ENCODE measurements around the gene TBX4.
"Not testable (repeated sequence)": the region's sequence is repeated elsewhere in the genome, so short reads cannot be mapped to it uniquely, and the experiment has no call there.

Gene TBX4

DNA sequence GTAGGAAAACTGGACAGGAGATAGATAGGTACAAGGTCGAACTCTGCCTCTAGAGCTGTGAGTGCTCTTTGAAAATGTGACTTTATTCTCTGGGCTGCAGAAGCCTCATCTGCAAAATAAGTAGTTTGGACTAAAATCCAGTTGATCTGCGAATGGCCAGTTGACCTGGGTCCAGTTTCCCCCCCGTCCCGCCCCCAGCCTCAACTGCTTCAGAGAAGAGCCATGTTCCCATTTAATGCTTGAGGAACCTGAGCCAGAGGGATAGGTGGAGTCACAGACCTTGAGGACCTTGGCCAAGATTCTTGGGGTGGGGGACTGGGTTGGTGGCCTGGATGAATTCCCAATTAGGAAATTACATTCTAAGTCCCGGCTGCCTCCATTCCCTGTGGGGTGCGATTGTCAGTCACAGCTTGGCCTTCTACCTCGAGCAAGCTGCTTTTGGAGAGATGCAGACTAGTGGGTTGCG, 38.5 kb upstream of the TBX4 start:
- DNase-seq: no peak

DNA sequence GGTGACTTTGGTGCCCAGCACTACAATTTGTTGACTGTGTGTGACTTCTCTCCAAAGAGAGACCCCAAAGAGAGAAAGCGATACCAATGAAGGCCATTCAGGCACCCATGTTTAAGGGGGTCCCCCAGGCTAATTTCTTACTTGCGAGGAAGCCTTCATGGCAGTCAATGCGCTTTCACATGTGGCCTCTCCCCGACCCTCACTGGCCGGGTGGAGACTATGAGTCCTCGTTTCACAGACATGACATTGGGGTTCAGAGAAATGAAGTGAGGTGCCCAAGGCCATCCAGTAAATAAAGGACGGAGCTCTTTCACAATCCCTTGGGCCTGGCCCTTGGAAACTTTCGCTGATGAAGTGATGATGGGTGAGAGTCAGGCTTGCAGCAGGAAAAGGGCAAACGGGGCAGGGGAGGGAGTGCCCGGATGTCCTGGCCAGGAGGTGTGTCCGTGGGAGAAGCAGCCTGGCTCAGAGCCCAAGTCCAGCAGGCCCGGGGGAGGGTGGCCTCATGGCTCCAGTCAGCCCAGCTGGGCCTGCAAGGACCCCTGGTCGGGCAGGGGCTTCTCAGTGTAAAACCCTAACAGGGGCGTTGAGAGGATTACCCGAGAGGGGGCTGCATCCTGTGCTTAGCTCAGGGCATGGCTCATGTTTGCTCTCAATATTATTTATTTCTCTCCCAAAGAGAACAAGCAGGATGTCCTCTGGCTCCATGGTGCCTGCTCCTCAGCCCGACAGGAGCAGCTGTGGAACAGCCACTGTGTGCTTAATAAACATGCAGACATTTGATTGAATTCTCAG, 37.9 kb upstream of the TBX4 start:
- DNase-seq: peak; percentile 0

DNA sequence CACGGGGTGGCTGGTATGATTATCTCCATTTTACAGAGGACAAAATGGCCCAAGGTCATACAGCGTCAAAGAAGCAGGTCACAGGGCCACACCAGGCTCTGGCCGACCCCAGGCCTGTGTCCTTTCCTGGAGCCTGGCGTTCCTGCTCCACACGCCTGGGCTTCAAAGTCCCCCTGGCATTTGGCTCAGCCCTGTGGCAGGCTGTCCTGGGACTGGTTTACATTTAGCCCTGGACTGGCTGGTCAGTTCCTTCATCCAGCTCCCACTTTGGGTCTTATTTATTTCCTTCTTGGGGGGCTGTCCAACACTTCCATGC, 37.3 kb upstream of the TBX4 start:
- no peak for DNase-seq

DNA sequence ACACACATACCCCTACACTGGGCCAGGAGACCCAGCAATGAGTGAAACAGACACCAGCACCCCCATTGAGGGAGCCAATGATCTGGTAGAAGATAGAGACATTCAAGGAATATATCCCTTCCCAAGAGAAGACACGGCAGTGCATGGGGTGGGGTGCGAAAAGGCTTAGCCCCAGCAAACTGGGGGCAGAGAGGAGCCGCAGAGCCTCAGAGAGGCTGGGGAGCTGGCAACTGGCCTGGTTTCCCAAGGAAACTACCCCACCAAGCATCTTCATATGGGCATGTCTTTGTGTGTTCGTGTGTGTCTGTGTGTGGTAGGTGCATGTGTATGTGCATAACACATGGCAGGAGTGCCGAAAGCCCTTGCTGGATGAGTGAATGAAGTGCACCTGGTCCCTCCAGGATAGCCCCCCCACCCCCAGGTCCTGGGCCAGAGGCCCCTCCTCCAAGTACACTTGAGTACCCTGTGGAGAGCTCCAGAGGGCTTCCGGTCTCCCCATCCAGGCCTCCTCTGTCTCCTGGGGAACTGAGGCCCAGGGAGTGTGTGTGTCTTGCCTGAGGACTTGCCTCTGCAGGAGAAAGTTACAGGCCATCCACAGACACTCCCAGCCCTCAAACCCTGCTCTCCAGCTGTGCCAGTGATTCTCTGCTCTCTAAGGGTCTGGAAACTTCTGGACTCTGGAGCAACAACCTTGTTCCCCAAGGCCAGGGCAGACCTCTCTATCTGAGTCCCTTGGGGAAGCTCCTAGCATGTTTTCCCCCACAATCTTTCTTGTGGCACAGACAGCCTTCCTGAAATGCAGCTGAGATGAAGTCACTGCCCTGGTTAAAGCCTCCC, 36.6 kb upstream of the TBX4 start:
- no peak for DNase-seq

DNA sequence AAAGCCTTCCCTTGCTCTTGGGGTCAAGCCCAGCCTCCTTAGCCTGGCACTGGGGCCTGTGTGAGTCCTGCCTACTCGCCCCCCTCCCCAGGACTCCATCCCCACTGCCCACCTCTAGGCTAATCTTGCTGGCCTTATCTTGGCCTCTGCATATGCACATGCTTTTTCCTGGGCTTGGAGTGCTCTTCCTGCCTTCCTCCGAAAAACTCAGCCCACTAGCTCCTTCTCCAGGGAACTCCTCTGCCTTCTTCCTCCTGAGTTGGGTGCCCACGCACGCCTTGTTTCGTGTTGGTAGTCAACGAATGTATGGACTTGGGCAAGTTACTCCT, 36.0 kb upstream of the TBX4 start:
- DNase-seq: peak; percentile 1

DNA sequence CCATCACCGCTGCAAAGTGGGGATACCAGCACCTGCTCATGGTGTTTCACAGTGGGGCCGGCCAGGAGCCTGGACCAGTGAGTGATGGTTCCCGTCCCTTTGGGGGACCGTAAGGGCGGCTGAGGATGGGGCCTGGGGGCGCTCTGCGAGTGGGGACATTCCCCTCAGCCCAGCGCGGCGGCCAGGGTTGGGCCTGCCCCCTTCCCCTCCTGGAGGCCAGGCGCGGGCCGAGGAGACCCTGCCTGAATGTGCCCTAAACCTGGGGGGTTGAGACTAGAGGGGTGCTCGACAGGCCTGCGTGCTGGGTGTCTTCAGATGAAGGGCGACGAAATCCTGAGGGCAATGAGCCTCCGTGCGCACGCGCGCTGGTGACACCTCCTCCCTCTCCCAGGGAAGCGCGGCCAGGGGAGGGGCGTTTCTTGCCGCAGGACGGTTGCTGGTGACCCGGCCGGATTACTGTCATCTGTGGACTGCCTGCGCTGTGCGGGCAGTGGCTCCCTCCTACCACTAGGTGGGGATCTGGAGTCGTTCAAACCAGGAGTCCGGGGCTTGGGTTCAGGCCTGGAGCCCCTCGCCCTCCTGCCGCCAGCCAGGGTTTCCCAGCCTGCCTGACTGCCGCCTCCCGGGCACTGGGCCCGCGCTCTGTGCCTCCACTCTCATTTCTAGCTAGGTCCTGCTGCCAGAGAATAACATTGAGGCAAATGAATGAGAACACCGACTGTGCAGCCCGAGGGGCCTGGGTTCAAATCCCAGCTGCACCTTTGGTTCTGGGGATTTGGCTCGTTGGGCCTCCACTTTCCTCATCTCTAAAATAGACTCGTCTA, 35.5 kb upstream of the TBX4 start:
- peak; percentile 89 for DNase-seq

DNA sequence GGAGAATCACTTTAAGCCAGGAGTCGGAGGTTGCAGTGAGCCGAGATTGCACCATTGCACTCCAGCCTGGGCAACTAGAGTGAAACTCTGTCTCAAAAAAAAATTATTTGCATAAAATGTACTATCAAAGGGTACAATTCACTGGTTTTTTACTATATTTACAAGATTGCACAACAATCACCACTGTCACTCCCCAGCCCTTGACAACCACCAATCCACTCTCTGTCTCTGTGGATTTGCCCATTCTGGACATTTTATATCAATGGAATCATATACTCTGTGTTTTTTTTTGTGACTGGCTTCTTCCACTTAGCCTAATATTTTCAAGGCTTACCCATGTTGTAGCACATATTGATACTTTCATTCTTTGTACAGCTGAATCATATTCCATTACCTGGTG, 33.8 kb upstream of the TBX4 start:
- DNase-seq: no peak

DNA sequence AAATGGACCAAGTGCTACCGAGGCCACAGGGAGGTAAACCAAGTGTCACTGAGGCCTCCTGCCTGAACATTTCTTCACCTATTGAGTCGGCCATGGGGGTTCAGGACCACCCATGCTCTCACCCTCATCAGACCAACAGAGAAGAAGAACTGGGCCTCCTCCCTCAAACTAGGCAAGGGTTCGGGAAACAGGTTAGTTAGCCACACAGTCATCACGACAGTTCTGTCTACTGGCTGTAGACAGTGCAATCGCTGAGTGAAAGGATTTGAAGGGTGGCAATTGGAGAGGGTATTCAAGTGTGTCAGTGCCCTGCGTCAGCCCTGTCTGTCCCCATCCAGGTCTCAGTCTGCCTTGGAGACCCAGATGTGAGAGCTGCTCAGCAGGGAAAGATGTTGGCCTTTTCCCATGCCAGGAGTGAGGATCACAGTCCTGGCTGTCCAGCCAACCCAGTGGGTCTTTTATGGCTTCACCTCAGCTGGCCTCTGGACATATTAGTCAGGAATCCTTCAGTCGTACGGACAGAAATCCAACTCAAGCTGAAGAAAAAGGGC, 32.7 kb upstream of the TBX4 start:
- no peak for DNase-seq

DNA sequence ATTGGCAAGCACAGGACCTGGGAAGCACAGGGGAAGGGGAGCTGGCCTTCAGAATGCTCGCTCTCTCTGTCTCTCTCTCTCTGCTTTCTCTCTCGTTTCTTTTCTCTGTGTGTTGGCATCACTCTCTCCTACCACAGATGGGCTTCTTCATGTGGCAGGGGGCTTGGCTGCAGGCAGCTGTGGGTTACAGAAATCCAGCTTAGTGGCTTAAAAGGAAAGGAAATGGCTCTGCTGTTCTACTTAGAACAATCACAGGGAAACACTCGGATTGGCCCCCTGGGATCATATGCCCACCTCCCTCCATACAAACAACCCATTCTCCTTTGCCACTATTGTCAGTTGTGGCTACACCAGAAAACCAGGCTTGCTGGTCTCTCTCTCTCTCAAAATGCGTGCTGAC, 32.2 kb upstream of the TBX4 start:
- DNase-seq: no peak

DNA sequence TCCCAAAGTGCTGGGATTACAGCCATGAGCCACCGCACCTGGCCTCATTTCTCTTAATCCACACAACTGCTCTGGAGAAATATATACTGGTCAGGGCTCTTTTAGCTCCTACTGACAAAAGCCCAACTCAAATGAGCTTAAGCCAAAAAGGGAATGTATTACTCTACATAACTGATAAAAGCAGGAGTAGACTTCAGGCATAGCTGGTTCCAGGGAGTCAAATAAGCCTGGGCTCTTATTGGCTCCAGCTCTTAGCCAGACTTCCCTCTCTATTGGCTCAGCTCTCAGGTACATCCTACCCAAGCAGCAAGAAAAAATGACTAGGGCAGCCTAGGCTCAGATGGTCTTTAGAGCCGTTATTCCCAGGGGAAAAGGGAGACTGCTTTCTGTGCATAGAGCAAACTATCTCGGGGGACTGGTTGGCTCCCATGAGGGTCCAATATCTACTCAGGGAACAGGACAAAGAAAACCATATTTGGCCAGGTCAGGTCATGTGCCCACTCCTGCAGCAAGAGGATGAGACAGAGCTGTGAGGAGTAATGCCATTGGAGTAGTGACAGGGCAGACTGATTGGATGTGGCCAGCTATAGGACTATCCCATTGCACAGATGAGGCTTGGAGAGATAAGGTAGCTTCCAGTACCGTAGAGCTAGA, 31.4 kb upstream of the TBX4 start:
- no peak for DNase-seq

DNA sequence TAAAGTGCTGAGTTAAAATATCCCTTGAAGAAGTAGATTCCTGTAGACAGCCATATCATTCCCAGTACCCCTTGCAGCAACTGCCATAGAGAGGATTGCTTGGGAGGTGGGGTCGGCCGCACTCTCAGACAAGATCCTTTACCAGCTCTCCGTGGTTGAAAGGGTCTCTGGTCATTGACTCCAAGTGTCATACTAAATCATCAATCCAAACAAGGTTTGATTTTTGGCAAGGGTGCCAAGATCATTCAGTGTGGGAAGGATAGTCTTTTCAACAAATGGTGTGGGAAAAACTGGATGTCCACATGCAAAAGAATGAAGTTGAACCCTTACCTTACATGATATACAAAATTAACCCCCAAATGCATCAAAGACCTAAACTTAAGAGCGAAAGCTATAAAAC, 30.8 kb upstream of the TBX4 start:
- no peak for DNase-seq

DNA sequence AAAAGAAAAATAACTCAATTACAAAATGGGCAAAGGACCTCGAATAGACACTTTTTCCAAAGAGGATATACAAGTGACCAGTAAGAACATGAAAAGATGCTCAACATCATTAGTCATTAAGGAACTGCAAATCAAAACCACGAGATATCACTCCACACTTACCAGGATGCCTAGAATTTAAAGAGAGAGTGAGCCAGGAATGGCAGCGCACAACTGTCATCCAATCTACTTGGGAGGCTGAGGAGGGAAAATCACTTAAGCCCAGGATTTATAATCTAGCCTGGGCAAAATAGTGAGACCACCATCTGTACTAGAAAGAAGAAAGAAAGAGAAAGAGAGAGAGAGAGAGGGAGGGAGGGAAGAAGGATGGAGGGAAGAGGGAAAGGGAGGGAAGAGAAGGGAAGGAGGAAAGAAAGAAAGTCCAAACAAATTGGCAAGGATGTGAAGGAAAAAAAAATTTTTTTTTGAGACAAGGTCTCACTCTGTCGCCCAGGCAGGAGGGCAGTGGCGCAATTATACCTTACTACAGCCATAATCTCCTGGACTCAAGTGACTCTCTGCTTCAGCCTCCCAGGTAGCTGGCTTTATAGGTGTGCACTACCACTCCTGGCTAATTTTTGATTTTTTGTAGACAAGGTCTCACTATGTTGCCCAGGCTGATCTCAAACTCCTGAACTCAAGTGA, 30.0 kb upstream of the TBX4 start:
- no peak for DNase-seq

DNA sequence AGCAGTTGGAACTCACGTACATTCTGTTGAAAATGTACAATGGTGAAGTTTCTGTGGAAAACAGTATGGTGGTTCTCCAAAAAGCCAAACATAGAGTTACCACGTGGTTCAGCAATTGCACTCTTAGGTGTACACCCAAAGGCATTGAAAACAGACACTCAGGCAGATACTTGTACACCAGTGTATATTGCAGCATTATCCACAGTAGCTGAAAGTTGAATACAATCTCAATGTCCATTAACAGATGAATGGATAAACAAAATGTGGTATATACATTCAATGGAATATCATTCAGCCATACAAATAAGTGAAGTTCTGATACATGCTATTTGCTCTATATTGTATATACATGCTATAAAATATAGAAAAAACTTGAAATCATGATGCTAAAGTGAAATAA, 29.4 kb upstream of the TBX4 start:
- DNase-seq: no peak

DNA sequence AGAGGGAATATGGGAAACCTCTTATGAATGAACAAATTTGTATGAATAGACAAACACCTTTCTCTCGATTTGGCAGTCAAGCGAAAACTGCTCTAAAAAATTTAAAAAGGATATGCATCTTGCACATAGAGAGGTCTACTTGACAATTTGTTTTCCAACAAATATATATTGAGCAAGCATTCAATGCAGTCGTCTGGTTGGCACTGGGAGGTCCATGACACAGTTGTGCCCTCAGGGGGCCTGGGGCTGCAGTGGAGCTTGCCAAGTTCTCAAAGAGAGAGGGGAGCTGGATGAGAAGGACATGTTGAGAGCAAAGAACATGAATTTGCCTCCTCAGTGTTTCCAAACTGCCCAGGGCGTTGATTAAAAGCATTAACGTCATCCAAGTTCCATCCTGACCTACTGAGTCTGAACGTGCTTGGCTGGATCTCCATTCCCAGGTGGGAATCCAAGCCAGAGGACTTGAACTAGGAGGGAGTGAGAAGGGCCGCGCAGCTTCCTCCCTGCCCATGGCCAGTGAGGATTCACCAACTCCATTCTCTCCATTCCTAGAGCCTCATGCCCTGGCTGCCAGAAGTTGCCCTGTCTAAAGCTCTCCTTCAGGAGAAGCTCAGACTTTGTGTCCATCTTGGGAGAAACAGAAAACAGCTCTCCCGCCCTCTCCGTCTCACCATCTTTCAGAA, 28.1 kb upstream of the TBX4 start:
- no peak for DNase-seq

DNA sequence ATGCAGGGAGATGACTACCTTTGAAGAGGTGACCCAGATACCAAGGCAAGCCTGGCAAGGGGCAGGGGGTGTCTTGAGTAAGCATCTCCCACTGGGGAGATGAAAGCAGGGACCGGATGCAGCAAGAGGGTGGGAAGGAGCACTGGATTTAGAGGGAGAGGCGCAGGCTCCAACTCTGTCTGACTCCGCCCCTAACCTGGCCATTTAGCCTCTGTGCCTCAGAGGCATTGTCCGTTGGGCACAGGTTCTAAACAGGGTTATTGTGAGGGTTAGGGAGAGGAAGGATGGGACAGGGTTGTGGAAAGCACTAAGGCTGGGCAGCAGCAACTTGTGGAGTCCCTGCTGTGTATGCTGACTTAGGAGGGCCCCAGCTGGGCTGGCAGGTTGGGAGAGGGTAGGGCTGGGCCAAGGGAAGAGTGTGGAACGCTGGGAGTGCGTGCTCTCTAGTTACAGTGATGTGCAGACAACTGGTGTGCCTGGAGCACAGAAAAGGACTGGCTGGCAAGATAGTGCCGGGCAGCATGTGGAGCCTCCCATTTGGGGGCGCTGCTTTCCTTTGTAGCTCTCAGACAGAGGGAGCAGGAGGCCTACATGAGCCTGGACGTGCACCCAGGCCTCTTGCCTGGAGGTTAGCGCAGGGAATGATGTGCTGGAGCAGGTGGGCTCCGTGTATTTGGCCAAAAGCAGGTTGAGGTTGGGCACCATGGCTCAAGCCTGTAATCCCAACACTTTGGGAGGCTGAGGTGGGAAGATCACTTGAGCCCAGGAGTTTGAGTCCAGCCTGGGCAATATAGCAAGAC, 26.3 kb upstream of the TBX4 start:
- peak; percentile 26 for DNase-seq

DNA sequence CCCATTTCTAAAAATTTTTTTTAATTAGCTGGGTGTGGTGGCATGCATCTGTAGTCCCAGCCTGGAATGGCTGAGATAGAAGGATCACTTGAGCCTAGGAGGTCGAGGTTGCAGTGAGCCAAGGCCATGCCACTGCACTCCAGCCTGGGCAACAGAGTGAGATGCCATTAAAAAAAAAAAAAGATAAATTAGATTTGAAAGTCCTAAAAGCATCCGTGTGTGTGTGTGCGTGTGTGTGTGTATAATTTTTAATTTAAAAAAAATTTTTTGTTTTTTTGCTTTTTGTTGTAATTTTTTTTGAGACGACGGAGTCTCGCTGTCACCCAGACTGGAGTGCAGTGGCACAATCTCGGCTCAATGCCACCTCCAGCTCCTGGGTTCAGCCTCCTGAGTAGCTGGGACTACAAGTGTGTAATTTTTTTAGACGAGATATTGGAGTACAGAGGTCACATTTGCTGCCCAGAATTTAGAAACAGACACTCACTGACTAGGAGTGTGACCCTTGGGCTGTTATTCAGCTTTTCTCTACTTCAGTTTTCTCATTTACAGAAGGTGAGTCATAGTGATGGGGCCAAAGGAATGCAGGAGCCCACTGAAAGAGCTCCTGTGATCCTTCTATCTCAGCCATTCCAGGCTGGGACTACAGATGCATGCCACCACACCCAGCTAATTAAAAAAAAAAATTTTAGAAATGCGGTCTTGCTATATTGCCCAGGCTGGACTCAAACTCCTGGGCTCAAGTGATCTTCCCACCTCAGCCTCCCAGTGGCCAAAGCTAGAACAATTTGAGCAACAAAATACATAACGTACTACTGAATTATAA, 25.5 kb upstream of the TBX4 start:
- no peak for DNase-seq

DNA sequence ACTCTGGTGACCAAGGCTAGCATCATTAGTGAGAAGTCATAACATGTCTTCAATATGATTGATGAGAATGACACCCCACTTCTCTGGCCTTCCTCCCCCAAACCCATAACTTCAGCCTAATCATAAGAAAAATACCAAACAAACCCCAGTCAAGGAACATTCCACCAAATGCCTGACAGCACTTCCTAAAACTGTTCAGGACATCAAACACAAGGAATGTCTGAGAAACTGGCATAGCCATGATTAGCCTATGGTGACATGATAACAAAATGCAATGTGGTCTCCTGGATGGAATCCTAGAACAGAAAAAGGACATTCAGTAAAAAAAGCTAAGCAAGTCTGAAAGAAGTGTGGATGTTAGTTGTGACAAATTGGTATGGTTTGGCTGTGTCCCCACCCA, 24.7 kb upstream of the TBX4 start:
- no peak for DNase-seq

DNA sequence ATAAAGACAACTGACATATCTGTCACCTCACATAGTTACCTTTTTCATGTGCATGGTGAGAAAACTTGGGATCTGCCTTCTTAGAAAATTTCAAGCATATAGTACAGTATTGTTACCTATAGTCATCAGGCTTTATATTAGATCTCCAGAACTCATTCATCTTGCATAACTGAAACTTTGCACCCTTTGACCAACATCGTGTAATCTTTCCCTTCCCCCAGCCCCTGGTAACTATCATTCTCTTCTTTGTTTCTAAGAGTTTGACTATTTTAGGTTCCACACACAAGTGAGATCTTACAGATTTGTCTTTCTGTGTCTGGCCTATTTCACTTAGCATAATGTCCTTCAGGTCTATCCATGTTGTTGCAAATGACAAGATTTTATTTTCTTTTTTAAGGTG, 22.9 kb upstream of the TBX4 start:
- DNase-seq: no peak

DNA sequence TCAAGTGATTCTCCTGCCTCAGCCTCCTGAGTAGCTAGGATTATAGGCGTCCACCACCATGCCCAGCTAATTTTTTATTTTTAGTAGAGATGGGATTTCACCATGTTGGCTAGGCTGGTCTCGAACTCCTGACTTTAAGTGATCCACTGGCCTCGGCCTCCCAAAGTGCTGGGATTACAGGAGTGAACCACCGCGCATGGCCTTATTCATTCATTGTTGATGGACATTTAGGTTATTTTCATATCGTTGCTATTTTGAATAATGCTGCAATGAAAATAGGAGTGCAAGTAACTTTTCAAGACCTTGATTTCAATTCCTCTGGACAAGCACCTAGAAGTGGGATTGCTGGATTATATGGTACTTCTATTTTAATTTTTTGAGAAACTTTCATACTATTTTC, 22.4 kb upstream of the TBX4 start:
- DNase-seq: not testable (repeated sequence)

Data from hematopoietic multipotent progenitor cell treated with erythropoietin and hydrocortisone succinate and interleukin-3 and kit ligand, for 4 days (in vitro differentiated cells).